MM.1S (cell line): Measurements from ENCODE around the gene PDXDC1.

Experiments
- EZH2 ChIP-seq: fragments of 300-600 bp; sonication (generic); optimal IDR thresholded peaks from 2 replicates; pipeline ENCODE3; 2017; ENCODE audit warnings: low read depth, mild to moderate bottlenecking, antibody characterized with exemption, low read length, mixed read lengths
- EZH2phosphoT487 ChIP-seq: fragments of 300-600 bp; sonication (generic); IDR thresholded peaks from 2 replicates; pipeline ENCODE4 v1.6.1; 2018; ENCODE audit warnings: antibody characterized with exemption, low read length

GRCh38 chr16:15038689-15039088 is 63.9 kb downstream of the PDXDC1 start:
- TF ChIP-seq EZH2phosphoT487 (no peak), EZH2 (no peak)
